ENCODE results near the gene TP53BP2.

The TP53BP2 gene

DNA sequence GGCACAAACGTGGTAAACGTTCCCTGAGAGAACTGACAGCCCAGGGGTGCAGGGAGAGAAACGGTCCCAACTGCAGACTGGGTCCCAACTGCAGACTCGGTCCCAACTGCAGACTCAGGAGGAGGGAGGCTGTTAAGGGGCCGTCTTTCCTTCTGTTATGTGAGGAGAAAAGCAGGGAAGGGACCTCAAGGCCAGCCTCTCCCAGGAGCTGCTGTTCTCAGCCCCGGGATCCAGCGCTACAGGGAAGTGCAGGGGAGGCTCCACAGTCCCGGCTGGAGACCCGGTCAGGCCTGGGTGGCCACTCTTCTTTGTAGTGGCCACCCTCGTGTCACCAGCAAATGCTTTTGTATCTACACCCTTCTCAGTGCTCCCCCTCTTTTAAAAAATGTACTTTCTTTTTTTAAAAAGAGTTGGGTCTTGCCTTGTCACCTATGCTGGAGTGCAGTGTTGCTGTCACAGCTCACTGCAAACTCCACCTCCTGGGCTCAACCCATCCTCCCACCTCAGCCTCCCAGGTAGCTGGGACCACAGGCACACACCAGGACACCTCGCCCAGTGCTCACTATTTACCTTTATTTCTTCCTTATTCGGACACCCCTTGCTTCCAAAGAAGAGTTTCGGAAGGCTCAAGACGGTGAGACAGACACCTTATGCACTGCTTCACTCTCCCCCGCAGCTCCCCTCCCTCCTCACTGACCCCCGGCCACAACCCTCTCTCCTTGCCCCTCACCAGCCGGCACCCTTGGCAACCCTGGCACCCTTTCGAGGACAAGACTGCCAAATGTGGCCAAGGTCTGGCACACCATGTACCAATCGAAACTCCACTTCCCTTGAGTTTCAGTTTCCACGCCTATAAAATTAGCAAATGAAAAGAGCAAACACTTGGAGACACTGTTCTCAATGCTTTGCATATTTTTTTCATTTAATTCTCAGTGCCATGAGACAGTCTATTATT is 111.6 kb downstream of the TP53BP2 start:
- FAIRE-seq (no peak), DNase-seq (ENCODE audit: insufficient read length, low spot score) (no peak)
- no peak for TF ChIP-seq POLR2A (IDR thresholded peaks at IDR 0.05; ENCODE audit: low read depth, low read length)

DNA sequence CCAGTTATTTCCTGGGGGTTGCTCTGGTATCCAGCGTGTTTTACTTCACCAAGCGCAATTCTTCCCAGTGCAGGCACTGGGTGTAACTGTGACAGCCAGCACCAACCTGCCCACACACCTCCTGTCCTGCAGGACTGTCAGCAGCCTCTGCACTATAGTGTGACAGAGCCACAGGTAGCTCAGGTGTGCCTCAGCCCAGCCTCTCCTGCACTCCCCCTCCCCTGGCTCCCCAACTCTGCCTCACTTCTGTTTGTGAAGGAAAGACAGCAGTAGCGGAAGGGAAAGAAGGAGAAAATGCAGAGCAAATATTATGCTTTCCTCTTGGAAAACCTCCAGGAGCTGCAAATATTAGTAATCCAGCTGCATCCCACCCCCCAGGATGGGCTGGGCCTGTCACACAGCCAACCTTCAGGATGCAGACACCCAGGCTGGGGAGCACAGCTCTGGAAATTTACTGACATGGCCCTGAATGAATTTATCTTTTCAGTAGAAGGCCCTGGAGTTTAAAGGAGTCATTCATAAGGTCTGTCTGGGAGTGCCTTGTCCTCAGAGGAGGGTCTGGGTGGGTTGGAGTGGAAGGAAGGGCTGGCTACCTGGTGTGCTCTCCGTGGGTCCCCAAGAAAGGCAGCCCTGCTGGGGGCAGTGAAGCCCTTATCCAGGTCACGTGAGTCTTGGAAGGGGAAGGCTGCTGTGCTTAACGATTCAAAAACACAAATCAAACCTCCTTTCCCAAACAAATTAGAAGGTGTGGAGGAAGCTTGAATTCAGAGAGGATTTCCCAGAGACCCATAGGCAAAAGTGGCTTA is 112.6 kb downstream of the TP53BP2 start:
- DNase-seq (ENCODE audit: insufficient read length, low spot score) (no peak), FAIRE-seq (no peak)
- TF ChIP-seq POLR2A (IDR thresholded peaks at IDR 0.05; ENCODE audit: low read depth, low read length) = no peak

DNA sequence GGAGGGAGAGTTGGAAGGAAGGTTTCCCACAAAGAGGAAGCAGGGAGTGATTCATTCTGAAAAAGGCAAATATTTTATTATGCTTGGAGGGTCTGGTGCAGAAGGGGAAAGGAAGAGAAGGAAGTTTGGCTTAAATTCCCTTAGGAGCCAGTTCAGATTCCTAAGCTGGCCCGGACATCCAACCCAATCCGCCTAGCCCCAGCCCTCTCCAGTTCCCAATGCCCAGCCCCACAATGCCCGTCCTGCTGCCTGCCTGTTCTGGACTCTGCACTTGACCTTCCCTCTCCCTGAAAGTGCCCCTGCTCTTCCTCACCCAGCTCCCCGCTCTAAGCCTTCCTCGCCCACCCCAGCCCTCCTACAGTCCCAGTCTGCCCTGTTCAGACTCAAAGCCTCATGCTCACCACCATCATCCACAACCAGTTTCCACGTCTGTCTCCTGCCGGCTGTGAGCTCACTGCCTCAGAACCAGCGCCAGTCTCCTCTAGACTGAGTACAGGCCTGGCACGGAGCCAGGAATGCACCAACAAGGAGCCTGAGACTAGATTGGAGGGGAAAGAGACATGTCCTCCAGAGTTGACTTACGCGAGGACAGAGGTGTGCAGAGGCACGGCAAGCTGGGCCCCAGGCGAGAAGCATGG is 114.5 kb downstream of the TP53BP2 start:
- FAIRE-seq (no peak), DNase-seq (ENCODE audit: insufficient read length, low spot score) (no peak)
- no peak for TF ChIP-seq POLR2A (IDR thresholded peaks at IDR 0.05; ENCODE audit: low read depth, low read length)

DNA sequence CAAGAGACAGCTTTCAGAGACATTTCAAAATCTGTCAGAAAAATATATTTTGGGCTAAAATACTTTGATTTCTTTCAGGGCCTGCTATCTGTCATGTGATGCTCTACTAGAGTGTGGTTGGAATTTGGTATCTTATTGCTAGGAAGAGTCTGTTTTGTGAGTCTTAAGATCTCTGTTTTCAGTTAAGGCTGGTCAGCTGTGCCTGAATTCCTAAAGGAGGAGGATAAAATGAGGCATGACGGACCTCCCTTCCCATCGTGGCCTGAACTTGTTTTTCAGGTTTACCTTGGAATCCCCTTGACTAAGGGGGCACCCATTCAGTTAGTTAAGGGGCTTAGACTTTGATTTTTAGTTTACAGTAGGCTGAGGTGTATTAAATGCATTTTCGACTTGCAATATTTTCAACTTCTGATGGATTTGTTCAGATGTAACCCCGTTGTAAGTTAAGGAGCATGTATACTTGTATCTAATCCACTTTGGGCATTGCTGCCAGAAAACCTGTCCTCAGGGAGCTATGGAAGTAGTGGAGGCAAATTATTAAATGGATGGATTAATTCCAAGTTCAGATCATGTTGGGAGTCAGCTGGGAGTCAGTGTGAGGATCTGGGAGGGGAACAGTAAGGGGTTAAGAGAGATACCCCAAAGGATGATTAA is 115.1 kb downstream of the TP53BP2 start:
- DNase-seq (ENCODE audit: insufficient read length, low spot score) = no peak
- no peak for FAIRE-seq
- no peak for TF ChIP-seq POLR2A (IDR thresholded peaks at IDR 0.05; ENCODE audit: low read depth, low read length)

DNA sequence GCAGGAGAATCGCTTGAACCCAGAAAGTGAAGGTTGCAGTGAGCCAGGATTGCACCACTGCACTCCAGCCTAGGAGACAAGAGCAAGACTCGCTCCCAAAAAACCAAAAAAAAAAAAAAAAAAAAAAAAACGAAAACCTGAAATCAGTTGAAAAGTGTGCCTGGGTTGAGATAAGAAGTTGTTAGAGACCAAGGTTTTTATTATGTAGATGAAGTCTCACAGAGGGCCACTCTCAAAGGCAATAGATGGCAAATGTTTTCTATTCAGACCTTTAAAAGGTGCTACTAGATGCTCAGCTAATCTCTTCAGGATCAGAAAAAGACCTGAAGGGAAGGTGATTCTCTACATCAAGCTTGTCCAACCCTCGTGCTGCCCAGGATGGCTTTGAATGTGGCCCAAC is 115.8 kb downstream of the TP53BP2 start:
- no peak for FAIRE-seq

More for the DNA sequence above, 115.8 kb downstream of the TP53BP2 start:
- TF ChIP-seq POLR2A (IDR thresholded peaks at IDR 0.05; ENCODE audit: low read depth, low read length) = no peak
- DNase-seq (ENCODE audit: insufficient read length, low spot score) = no peak

All from H54 (cell line).